SIG-M5 (cell line): ENCODE measurements around the gene KEAP1.

Experiments used
- DNase-seq: peaks from one replicate; lab custom pipeline; 2025; lab: John Stamatoyannopoulos, UW

The KEAP1 gene

DNA sequence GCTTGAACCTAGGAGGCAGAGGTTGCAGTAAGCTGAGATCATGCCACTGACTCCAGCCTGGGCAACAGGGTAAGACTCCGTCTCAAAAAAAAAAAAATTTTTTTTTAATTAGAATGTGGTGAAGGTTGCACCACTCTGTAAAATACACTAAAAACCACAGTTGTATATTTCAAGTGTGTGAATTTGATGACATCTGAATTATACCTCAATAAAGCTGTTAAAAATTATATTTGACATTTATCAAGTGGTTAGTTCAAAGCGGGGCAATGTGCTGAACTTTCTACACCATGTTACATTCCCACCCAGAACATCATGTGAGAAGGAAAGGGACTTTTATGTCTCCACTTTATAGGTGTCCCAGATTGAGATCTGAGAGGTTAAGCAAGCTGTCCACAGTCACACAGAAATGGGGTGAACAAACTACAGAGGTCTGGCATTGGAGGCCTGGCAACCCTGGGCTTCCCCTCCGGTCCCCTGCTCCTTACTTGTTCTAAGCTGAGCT lies 20.0 kb upstream of the KEAP1 start:
- DNase-seq = no peak

DNA sequence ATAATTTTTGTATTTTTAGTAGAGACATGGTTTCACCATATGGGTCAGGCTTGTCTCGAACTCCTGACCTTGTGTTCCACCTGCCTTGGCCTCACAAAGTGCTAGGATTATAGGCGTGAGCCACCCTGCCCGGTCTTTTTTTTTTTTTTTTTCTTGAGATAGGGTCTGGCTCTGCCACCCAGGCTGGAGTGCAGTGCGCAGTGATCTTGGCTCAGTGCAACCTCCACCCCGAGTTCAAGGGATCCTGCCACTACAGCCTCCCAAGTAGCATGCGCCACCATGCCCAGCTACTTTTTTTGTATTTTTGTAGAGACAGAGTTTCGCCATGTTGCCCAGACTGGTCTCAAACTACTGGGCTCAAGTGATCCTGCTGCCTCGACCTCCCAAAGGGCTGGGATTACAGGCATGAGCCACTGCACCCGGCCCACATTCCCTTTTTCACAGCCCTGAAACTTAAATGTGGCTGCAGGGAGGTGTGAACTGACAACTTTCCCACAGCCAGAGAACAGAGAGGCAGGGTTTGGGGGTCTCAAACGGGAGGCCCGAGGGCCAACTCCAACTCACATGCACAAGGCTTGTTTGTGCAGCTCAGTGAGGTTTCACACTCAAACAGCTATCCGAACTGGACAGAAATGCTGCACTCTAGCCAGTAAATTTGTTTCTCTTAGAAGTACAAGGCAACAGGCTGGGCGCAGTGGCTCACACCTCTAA lies 18.5 kb upstream of the KEAP1 start:
- no peak for DNase-seq

DNA sequence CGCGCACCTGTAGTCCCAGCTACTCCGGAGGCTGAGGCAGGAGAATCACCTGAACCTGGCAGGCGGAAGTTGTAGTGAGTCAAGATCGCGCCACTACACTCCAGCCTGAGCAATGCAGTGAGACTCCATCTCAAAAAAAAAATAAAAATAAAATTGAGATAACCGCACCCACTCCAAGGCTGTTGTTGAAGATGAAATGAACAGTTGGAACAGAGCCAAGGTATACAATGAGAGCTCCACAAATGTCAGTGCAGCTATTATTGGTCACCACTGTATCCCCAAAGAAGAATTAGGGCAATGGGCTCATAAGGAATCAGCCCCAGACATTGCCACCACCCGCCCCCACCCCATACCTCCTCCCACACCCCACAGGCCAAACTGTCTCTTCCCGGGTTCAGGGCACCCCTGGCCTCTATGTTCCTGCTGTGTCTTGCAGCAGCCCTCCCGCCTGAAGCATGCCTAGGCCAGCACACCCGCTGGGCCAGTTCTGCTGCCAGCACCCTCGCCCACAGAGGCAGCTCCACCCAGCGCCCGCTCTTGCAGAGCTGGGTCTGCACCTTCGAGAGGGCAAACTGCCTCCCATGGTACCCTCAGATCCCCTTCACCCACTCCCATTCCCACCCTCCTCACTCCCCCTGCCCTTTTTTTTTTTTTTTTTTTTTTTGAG lies 17.6 kb upstream of the KEAP1 start:
- no peak for DNase-seq

DNA sequence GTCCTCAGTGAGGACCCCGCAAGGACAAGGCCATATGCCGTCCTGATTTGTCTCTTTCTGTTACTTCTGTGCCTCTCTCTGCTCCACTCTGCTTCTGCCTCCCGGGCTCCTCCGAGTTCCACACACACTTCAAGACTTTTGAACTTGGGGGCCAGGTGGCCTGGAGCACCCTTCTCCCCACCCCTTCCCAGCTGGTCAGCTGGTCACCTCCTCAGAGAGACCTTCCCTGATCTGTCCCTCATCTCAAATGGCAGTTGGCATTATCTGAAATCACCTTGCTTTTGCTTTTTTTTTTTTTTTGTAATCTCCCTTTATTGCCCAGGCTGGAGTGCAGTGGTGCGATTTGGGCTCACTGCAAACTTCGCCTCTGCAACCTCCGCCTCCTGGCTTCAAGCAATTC lies 16.3 kb upstream of the KEAP1 start:
- DNase-seq = no peak

DNA sequence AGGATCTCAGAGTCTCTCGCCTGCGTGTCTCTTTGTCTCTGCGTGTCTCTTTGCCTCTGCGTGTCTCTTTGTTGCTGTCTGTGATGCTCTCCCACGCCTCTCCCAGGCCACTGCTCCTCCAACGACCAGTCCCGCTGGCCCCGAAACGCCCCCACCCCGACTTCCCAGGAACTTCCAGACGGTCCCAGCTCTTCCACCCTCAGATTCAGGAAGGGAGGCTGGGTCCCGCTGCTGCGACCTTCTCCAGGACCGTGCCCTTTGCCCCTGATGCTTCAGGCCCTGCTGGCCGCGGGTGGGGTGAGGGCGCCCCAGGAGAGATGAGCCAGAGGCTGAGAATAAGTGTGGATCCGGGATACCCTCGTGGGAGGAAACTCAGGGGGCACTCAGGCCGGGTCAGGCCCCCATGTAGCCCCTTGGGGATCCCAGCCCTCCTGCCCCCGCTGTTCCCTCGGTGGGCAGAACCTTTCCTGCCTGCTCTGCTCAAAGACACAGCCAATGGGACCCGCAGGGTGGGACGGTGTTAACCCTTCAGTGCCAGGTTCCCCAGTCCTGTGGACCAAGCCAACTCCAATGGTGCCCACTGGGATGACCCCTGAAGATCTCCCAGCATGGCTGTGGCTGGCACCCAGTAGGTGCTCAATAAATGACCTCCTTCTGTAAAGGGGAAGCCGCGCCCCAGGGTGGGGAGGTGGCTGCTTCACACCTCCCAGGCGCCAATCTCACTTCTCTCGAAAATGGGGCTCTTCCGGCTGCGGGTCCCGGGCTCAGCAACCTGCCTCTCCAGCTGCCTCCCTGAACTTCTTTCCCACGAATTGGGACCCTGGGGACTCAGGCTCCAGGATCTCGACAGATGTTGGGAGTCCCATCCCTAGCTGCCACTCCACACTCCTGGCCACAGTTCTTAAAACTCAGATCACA lies 15.5 kb upstream of the KEAP1 start:
- DNase-seq = no peak

DNA sequence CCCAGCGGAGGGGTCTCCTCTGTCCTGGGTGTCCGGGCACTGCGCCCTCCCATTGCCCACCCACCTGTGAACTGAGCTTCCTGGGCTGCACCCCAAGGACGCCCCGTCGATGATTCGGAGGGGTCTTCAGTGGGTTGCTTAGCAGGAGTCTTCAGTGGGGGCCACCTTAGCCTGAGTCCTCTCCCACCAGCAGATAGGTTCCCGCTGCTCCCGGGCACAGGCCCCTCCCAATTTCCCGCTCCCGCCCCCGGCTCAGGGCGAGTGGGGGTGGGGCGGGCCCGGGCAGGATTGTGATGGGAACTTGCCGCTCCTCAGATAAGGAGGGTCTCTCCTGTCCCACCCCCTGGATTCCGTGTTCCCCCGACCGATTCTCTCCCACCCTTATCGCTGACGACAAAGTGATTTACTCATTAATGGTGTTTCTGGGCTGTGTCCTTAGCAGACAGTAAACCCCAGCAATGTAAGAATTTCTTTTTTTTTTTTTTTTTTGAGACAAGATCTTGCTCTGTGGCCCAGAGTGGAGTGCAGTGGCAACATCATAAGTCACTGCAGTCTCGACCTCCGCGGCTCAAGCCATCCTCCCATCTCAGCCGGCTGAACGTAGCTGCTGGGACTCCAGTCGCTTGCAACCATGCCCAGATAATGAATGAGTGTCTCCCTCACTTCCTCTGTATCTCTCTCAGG lies 14.7 kb upstream of the KEAP1 start:
- no peak for DNase-seq

DNA sequence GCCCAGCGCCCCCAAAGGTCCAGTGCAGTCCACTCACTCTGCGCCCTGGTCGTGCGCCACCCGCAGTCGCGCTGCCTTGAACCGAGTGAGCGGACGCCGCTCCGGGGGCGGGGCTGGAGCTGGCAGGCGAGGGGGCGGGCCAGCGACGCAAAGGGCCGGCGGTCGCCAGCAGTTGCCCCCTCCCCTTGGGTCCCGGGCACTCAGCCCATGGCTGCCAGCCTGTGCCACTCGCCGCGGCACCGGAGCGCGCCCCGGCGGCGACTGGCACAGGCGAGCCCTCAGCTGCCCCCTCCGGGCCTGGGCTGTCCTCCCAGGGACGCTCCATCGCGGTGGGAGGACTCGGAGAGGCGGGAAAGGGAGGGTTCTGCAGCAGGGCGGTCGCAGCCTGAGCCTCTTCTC lies 14.2 kb upstream of the KEAP1 start, which contains the start of gene S1PR5:
TSS of gene S1PR5 (minus strand) at position 87 of the 399 bp plus-strand sequence. CDS start 2,436 bp downstream, outside the sequence.
- no peak for DNase-seq

DNA sequence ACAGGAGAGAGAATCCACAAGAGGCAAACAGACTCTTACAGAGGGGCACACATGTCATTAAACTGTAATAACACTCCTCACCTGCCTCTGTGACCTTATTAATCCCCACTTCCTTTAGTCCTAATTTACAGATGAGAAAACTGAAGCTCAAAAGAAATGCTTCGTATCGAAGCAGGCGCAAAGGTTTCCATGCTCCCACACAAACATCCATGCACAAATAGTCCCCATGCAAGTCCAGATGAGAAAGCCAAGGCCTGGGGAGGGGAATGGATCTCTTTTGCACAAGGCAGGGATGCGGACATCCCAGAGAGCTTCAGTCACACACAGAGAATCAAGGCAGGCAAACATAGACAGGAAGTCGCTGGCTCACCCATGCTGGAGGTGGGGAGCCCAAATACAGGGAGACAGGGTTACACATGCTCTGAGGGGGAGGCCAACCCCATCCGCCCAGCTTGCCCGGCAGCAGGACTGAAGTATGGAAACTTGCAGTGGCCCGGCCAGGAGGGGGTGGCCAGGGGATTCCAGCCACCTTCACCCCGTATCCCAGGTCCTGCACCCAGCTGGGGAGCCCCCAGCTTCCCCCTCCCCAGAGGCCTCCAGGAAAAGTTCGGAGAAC lies 13.6 kb upstream of the KEAP1 start:
- DNase-seq = no peak

DNA sequence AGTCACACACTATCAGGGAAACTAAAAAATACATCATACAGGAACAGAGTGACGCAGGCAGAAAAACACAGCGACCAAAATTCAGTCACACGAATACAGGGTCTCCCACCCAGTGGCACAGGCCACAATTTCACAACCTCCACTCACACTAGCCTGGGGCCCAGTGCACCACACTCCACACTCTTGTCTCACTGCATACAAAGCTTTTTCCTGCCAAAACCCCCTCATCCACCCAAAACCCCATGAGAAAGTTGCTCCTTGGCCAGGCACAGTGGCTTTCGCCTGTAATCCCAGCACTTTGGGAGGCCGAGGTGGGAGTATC lies 12.9 kb upstream of the KEAP1 start:
- no peak for DNase-seq

DNA sequence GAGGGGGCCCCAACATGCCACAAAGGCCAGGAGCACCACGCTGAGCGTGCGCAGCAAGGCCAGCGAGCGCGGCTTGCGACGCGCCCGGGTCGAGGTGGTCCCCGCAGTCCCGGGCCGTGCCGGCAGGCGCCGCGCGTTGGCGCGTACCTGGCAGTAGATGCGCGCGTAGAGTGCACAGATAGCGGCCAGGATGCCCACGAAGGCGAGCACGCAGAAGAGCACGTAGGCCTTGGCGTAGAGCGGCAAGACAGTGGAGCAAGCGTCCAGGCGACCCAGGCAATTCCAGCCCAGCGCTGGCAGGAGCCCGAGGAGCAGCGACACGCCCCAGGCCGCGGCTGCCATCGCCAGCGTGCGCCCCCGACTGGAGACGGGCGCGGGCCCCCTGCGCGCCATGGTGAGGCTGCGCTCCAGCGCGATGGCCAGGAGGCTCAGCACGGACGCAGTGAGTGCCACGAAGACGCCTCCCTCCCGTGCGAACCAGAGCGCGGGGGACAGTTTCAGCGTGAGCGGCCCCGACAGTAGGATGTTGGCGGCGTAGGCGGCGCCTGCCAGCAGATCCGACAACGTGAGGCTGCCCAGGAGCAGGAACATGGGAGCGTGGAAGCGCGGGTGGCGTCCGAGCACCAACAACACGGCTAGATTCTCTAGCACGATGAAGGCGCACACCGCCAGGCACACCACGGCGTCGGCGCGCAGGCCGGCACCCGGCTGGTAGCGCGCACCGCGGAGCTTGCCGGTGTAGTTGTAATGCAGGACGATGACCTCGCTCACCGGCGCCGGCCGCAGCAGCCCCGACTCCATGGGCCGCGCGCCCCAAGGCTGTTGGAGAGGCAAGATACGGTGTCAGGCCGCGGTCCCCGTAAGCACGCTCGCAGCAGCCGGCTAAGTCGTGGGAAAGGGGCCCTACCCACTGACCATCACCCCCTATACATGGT lies 11.3 kb upstream of the KEAP1 start:
- no peak for DNase-seq

DNA sequence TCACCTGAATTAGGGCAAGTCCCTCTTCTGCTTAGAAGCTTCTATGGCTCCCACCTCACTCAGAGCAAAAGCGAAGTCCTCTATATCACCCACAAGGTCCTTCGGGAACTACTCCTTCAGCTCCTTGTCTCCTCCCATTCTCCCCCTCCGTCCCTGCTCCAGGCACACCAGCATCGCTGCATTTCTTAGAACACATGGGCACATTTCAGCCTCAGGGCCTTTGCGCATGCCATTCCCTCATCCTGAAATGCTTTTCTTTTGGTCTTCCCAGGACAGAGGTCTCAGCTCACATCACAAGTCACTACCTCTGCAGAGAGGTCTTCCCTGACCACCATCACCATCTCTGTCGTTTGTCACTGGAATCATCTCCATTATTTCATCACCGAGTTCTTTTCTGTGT lies 10.1 kb upstream of the KEAP1 start:
- DNase-seq = no peak

DNA sequence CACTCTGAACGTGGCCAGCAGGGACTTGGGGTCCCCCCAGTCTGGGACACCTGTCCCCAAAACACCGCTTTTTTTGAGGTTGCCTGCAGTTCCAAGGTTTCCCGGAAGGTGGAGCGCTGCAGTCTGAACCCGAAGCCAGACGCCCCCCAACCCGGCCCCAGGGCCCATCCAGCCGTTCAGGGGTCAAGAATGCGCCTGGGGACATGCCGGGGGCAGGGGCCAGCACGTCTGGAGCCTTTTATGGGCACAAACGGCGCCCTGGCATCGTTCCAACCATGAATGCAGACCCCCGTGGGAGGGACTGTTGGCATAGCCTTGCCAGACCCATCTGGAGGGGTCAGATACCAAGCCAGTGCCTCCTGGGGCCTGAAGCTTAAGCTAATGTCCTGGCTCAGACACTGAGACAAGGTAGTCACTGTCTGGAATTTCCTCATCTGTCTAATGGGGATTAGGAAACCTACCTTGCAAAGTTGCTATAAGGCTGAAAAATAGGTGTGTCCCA lies 7.2 kb upstream of the KEAP1 start:
- DNase-seq = no peak

DNA sequence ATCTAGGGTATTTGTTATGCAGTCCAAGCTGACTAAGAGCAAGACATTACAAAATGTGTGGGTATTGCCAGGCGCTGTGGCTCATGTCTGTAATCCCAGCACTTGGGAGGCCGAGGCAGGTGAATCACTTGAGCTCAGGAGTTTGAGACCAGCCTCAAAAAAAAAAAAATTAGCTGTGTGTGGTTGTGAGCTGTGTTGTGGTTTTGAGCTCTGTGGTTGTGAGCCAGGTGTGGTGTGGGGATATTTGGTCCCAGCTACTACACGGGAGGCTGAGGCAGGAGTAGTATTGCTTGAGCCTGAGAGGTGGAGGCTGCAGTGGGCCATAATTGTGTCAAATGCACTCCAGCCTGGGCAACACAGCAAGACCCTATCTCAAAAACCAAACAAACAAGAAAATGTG lies 5.6 kb upstream of the KEAP1 start:
- DNase-seq = no peak

DNA sequence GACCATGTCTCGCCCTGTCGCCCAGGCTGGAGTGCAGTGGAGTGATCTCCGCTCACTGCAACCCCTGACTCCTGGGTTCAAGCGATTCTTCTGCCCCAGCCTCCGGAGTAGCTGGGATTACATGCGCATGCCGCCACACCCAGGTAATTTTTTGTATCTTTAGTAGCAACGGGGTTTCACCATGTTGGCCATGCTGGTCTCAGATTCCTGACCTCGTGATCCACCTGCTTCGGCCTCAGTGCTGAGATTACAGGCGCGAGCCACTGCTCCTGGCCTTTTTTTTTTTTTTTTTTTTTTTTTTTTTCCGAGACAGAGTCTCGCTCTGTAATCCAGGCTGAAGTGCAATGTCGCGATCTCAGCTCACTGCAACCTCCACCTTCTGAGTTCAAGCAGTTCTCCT lies 4.9 kb upstream of the KEAP1 start:
- DNase-seq = no peak

DNA sequence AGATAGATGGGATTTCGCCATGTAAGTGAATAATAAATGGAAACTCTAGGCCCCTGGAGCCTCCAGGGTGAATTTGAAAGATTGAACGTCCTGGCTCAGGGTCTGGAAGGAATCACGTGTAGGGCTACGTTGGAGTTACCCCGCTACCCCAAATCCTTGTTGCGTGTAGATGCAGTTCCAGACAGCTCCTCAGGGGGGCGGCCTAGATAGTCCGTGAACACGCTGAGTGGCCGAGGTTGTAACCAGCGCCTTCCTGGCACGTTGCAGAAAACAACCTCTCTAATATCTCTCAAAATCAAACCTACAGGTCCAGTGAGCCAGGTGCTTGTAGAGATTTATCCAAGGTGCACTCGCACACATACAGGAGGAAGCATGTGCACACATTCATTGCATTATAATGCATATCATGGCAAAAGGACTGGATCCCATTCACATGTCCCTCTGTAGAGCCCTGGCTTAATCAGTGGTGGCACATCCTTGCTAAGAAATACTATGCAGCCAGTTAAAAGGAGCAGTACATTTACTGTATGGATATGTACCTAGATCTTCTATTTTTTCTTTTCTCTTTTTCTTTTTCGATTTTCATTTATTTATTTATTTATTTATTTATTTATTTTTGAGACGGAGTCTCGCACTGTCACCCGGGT lies 2.5 kb upstream of the KEAP1 start:
- no peak for DNase-seq

DNA sequence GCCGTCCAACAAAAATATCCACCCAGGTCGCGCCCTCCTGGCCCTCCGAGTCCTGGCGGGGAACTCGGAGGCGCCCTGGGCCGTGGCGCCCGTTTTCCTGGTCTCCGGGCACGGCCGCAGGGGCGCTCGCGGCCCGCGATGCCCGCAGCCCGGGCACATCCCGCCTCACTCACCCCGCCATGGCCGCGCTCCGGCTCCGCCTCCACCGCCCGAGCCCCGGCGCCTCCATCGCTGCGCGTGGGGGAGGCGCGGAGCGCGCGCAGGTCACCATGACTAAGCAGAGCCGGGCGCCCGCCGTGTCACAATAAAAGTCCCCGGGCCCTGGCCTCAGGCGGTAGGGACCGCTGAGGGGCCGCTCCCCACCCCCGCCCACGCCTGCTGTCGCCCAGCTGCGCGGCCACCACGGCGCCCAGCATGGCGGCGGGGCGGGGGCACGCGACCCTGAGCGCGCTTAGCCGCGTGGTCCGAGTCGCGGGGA lies 593 bp downstream of the KEAP1 start:
- peak; percentile 45 for DNase-seq

DNA sequence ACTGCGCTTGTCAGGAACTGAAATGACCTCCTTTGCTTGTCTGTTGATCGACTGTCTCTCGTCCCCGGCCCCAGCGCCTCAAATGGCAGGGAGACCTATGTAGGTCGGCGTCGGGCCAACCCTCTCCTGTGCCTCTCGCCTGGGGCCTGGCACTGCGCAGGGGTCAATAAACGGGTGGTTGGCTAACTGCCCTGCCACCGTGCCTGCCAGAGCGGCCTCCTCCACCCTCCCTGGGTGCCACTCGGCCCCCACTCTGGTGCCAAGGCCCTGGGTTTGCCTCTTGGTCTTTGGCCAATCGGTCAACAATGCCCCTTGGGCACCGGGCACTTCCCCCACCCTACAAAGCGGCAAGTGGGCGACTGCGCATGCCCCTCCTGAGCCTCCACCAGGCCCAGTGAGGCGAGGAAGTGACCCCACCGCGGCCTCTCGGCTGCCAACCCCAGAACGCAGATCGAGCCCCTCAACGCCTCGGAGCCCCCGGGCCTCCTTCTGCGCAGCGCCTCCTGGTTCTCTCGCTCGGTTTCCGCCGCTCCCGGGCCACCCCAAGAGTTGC lies 1.1 kb downstream of the KEAP1 start:
- no peak for DNase-seq

DNA sequence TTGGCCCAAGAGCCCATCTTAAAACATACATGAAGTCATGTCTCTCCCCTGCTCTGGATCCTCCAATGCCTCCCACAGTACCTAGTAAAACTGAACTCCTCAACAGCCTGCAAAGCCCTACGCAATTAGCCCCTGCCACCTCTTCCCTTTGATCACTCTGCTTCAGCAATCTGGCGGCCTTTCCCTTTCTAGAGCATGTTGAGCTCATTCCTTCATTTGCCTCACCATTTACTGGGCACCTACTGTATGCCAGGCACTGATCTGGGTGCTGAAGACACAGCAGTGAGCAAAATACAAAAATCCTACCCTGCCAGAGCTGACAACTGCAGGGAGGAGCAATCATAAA lies 2.9 kb downstream of the KEAP1 start:
- no peak for DNase-seq

DNA sequence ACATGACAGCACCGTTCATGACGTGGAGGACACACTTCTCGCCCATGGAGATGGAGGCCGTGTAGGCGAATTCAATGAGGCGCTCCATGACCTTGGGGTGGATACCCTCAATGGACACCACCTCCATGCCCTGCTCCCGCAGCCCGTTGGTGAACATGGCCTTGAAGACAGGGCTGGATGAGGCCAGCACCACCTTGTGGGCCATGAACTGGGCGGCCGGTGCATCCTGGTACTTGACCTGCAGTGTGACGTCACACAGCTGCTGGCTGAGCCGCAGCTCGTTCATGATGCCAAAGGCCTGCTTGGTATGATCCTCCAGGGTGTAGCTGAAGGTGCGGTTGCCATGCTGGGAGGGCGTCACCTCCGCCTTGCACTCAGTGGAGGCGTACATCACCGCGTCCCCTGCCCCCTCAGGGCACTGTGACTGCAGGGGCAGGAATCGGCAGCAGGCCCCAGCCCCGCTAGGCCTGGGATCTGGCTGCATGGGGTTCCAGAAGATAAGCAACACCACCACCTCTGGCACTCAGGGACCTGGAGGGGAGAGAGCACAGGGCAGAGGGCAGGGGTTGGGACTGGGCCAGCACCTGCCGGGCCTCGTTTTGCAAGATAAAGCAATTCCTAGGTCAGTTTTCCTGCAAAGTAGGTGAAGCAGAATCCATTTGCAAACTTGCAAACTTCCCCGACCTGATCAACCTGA lies 3.5 kb downstream of the KEAP1 start:
- no peak for DNase-seq
